ENCODE measurements around the gene FREY1.

DNA sequence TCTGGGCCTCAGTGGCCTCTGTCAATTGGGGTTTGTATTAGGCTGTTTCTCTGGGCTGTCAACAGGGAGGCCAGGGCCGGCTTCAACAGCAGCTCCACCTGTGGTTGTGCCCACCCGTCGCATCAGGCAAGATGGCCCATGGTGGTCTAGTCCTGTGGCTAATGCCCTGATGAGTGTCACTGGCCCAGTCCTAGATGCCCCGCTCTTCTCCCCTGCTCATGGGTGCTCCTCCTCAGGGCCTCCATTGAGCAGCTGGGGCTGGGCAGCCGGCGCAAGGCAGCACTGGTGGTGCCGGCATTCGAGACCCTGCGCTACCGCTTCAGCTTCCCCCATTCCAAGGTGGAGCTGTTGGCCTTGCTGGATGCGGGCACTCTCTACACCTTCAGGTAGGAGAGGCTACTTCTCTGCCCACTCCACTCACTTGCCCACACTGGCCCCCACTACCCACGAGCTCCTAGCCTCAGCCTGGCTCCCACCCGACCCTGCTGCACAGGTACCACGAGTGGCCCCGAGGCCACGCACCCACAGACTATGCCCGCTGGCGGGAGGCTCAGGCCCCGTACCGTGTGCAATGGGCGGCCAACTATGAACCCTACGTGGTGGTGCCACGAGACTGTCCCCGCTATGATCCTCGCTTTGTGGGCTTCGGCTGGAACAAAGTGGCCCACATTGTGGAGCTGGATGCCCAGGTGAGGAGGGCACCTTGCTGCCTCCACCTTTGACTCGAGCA lies 20.8 kb upstream of the FREY1 start:
- TF ChIP-seq CREB1 (IDR thresholded peaks at IDR 0.05; ENCODE audit: low read depth) (no peak), TAF1 (IDR thresholded peaks at IDR 0.05; ENCODE audit: low read depth) (no peak)
- TF ChIP-seq, protein P1, sequence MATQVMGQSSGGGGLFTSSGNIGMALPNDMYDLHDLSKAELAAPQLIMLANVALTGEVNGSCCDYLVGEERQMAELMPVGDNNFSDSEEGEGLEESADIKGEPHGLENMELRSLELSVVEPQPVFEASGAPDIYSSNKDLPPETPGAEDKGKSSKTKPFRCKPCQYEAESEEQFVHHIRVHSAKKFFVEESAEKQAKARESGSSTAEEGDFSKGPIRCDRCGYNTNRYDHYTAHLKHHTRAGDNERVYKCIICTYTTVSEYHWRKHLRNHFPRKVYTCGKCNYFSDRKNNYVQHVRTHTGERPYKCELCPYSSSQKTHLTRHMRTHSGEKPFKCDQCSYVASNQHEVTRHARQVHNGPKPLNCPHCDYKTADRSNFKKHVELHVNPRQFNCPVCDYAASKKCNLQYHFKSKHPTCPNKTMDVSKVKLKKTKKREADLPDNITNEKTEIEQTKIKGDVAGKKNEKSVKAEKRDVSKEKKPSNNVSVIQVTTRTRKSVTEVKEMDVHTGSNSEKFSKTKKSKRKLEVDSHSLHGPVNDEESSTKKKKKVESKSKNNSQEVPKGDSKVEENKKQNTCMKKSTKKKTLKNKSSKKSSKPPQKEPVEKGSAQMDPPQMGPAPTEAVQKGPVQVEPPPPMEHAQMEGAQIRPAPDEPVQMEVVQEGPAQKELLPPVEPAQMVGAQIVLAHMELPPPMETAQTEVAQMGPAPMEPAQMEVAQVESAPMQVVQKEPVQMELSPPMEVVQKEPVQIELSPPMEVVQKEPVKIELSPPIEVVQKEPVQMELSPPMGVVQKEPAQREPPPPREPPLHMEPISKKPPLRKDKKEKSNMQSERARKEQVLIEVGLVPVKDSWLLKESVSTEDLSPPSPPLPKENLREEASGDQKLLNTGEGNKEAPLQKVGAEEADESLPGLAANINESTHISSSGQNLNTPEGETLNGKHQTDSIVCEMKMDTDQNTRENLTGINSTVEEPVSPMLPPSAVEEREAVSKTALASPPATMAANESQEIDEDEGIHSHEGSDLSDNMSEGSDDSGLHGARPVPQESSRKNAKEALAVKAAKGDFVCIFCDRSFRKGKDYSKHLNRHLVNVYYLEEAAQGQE (IDR thresholded peaks at IDR 0.05; ENCODE audit: low read depth) = no peak
